OCI-LY7 (cell line): ENCODE measurements around the gene SRL.

ENCODE experiments used
- EZH2phosphoT487 ChIP-seq: fragments of 200-600 bp; sonication (generic); IDR thresholded peaks from 2 replicates; pipeline ENCODE4 v1.6.1; 2018; ENCODE audit warnings: low read depth, borderline replicate concordance, mild to moderate bottlenecking, mixed run types, antibody characterized with exemption, low read length, moderate library complexity, mixed read lengths
- TF ChIP-seq, protein P1 (sequence below): fragments of 200-600 bp; sonication (generic); conservative IDR thresholded peaks from 2 replicates; pipeline ENCODE4 v1.5.1; 2014; ENCODE audit warnings: mild to moderate bottlenecking, antibody characterized with exemption, low read length, moderate library complexity, mixed read lengths

GRCh38 chr16:4265676-4266075, 23.8 kb upstream of the SRL start:
- TF ChIP-seq, protein P1, sequence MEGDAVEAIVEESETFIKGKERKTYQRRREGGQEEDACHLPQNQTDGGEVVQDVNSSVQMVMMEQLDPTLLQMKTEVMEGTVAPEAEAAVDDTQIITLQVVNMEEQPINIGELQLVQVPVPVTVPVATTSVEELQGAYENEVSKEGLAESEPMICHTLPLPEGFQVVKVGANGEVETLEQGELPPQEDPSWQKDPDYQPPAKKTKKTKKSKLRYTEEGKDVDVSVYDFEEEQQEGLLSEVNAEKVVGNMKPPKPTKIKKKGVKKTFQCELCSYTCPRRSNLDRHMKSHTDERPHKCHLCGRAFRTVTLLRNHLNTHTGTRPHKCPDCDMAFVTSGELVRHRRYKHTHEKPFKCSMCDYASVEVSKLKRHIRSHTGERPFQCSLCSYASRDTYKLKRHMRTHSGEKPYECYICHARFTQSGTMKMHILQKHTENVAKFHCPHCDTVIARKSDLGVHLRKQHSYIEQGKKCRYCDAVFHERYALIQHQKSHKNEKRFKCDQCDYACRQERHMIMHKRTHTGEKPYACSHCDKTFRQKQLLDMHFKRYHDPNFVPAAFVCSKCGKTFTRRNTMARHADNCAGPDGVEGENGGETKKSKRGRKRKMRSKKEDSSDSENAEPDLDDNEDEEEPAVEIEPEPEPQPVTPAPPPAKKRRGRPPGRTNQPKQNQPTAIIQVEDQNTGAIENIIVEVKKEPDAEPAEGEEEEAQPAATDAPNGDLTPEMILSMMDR = no peak
- no peak for TF ChIP-seq EZH2phosphoT487
